COLO829 (cell line): ENCODE results near the gene RAI1.
"Not testable (repeated sequence)": the region's sequence is repeated elsewhere in the genome, so short reads cannot be mapped to it uniquely, and the experiment has no call there.

ENCODE experiments used
- DNase-seq: peaks from one replicate; pipeline ENCODE4 v3.0.0; 2012; ENCODE audit warnings: low spot score

RAI1 gene

GRCh38 chr17:17665255-17665654 is 16.0 kb upstream of the RAI1 start:
- DNase-seq = no peak

GRCh38 chr17:17666111-17666714 is 15.0 kb upstream of the RAI1 start:
- DNase-seq = no peak

GRCh38 chr17:17667231-17667630 is 14.0 kb upstream of the RAI1 start:
- no peak for DNase-seq

GRCh38 chr17:17667947-17668346 is 13.3 kb upstream of the RAI1 start:
- DNase-seq = no peak

- no peak for DNase-seq
Observed at GRCh38 chr17:17668358-17668757, 12.9 kb upstream of the RAI1 start.

- no peak for DNase-seq
Observed at GRCh38 chr17:17668775-17669579, 12.3 kb upstream of the RAI1 start.

- DNase-seq = no peak
Observed at GRCh38 chr17:17669580-17670235, 11.6 kb upstream of the RAI1 start.

GRCh38 chr17:17670701-17671305 is 10.5 kb upstream of the RAI1 start:
- no peak for DNase-seq

GRCh38 chr17:17671369-17672129 is 9.7 kb upstream of the RAI1 start:
- DNase-seq = no peak

- DNase-seq = no peak
Observed at GRCh38 chr17:17672453-17673368, 8.5 kb upstream of the RAI1 start.

- DNase-seq = no peak
Observed at GRCh38 chr17:17675416-17675815, 5.8 kb upstream of the RAI1 start.

- peak; percentile 65 for DNase-seq
Observed at GRCh38 chr17:17675925-17676534, 5.2 kb upstream of the RAI1 start.

- DNase-seq = no peak
Observed at GRCh38 chr17:17676752-17677151, 4.5 kb upstream of the RAI1 start.

- DNase-seq = peak; percentile 66
Observed at GRCh38 chr17:17677299-17678040, 3.8 kb upstream of the RAI1 start.

- not testable (repeated sequence) for DNase-seq
Observed at GRCh38 chr17:17678063-17678699, 3.1 kb upstream of the RAI1 start.

- no peak for DNase-seq
Observed at GRCh38 chr17:17679243-17679642, 2.0 kb upstream of the RAI1 start.

- no peak for DNase-seq
Observed at GRCh38 chr17:17679748-17680147, 1.5 kb upstream of the RAI1 start.

GRCh38 chr17:17680477-17681186 is 626 bp upstream of the RAI1 start:
- DNase-seq = no peak
